Measurements from ENCODE around the gene UBE3B.

Gene UBE3B

GRCh38 chr12:109535231-109535862 is 57.9 kb downstream of the UBE3B start:
- DNase-seq: no peak

DNA sequence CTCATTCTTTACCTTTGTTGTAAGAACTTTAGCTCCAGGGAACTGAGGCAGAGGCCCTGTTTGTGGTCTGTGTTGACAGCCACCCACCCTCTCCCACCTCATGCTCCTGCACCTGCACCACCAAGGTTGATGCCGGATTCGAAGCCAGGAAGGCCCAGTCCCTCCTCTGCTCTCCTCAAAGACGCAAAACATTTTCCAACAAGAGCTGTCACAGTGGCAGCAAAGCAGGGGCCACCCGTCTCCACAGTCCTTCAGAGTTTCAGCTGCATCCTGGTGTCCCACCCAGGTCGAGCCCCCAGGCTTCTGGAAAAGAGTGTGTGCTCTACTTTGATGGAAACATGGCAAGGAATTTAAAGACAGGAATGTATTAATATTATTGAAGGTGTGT is 58.4 kb downstream of the UBE3B start:
- no peak for DNase-seq

GRCh38 chr12:109537136-109537535 is 59.7 kb downstream of the UBE3B start:
- no peak for DNase-seq

GRCh38 chr12:109538191-109538863 is 60.9 kb downstream of the UBE3B start:
- no peak for DNase-seq

- no peak for DNase-seq
Observed at GRCh38 chr12:109539508-109539907, 62.1 kb downstream of the UBE3B start.

DNA sequence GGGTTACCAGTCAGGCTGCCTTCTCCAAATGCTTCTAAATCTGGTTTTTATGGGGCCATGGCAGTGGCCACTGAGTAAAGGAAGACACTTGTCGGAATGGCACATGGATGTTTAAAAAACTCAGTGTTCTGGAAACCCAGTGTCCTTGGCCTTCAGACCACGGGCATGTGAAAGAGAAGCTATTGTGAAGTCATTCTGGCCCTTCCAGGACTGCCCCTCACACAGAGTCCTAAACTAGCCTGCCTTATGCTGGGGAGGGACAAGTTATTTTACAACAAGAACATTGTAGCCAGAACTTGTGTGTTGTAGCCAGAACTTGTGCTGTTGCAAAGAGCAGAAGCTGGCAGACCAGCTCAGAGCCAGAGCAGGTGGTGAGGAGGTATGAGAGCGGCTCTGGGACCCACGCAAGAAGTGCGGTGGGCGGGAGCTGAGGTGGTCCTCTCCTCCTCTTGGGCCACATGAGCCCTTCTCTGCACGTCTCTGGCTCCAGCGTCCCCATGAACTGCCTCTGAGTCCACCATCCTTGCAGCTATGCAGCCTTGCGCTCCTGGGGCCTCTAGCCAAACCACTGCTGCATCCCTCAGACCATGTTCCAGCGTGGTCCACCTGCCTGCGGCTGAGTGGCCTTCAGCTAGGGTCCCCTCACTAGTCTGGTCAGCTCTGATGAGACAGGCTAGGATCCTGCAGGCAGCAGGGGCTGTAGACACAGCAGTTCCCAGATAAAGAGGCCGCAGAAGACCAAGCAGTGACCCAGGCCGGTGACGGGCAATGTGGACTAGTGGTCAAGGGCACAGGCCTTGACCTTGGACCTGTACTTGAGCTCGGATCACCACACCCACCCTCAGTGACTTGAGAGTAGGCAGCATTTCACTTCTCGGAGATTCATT is 63.3 kb downstream of the UBE3B start:
- DNase-seq: no peak

DNA sequence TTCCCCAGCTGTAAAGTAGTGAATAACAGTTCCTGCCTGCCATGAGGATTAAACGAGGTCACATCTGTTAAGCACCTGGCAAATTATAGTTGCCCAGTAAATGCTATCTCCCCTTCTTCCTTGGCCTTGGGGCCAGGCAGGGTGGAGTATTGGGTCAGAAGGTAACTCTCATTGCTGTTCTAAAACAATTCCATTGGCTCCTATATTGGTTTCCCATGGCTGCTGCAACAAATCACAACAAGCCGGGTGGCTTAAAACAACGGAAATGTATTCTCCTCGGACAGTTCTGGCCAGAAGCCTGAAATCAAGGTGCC is 63.9 kb downstream of the UBE3B start:
- no peak for DNase-seq

- DNase-seq: no peak
Observed at GRCh38 chr12:109542014-109542413, 64.6 kb downstream of the UBE3B start.

GRCh38 chr12:109542876-109543275 is 65.4 kb downstream of the UBE3B start:
- DNase-seq: no peak

- DNase-seq: no peak
Observed at GRCh38 chr12:109544955-109545531, 67.6 kb downstream of the UBE3B start.

DNA sequence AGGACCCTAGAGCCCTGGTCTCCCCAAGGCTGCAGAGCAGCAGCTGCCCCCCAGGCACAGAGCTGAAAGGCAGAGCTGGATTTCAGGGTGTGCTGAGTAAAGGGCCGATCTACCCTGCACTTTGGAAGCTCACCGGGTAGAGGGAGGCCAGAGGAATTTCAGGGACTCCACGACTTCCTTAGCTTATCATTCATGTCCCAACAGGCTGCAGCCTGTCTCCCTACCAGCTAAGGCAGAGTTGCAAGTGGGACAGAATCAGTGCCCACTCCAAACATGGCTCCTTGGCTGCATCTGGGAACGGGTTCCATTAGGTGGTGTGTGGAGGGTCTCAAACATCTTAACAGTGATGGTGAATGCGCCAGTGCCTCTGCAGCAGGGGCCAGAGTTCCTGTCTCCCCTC is 68.4 kb downstream of the UBE3B start:
- no peak for DNase-seq

GRCh38 chr12:109547286-109547685 is 69.9 kb downstream of the UBE3B start:
- no peak for DNase-seq

- no peak for DNase-seq
Observed at GRCh38 chr12:109548258-109548657, 70.8 kb downstream of the UBE3B start.

- no peak for DNase-seq
Observed at GRCh38 chr12:109549613-109550270, 72.3 kb downstream of the UBE3B start.

- DNase-seq: no peak
Observed at GRCh38 chr12:109550281-109550680, 72.8 kb downstream of the UBE3B start.

GRCh38 chr12:109551108-109551507 is 73.7 kb downstream of the UBE3B start:
- DNase-seq: no peak

DNA sequence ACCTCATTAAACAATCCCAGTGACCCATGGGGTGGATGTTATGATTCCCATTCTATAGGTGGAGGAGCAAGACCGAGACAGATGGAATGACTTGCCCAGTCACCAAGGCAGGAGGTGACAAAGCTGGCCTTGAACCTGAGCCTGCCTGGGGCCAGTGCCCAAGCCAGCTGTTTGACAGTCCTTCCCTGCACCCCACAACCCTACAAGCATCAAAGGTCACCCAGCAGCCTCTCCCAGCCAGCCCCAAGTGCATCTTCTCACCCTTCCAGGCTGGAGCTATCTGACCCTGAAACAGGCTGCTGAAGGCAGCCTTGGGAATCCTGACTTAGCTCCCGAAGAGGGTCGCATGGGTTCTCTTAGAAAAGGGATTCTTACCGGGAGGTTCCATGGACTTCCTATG is 75.5 kb downstream of the UBE3B start:
- no peak for DNase-seq

GRCh38 chr12:109553483-109553882 is 76.0 kb downstream of the UBE3B start:
- DNase-seq: no peak

DNA sequence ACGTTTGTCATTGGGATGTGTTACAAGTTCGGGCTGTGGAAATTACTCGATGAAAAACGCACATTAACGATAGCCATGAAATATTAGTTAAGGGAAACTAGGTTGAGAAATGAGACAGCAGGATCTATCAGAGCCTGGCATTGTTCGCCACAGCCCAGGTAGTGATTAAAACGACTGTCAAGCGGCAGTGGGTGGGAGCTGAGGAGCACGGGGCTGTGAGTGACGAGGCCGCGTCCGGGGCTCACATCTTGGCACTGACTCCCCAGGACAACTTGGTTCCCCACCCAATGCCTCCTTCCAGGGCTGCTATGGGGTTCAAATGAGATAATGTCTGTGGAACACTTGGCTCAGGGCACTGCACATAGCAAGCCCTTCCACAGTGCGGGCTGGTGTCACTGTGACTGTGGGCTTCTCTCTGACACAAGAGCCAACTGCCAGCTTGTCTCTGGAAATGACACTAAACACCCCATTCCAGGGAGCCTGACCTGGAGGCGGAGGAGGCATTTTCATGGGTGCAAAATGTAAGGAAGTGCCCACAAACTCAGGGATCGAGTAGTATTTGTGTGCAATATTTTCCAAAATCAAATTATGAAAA is 76.6 kb downstream of the UBE3B start:
- DNase-seq: no peak

DNA sequence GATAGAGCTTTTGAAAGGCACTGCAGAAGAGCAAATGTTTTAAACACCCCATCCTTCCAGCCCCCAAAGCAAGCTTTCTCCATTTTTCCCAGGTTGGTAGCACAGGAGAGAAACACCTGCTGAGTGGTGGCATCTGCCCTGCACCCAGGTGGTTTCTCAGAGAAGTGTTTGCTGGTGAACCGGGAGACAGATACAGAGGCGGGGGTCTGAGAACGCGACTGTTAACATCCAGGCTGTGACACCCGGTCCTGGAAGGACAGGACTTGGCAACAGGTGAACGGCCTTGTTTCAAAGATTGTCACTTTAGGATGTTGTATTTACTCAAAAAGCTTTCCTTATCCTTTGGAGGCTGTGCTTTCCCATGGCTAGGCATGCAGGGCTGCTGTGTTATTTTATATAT is 77.3 kb downstream of the UBE3B start:
- no peak for DNase-seq

- no peak for DNase-seq
Observed at GRCh38 chr12:109555431-109556315, 78.2 kb downstream of the UBE3B start.

DNA sequence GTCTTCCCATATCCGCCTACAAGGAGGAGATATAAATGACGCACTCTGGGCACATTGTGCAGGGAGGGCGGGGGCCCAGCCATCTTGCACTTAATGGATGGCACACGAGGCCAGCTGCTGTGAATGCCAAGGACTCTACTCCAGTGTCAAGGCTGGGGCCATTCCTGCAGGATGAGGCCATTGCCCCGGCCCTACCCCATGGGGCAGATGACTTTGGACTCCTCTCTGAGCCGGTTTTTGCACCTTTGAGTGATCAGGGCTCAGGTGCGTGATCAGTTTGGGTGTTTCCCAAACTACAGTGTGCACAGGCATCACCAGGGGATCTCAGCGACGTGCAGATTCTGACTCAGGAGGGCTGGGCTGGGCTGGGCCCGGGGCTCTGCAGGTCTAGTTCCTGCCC is 79.8 kb downstream of the UBE3B start:
- no peak for DNase-seq

All from AML-193 (cell line).